Endothelial cell of umbilical vein (primary cell): Measurements from ENCODE around the gene RSL1D1. TPM values are rescaled to one million over a fixed set of nuclear protein-coding genes. Genes with fewer than 3 reads are reported as not detected.

Experiments
- BruUV-seq: library from RNA; stranded (reverse); fragments of 400-500 nt; replicated peaks from 2 replicates; lab custom pipeline; 2021; lab: Mats Ljungman, UMichigan
- CTCF ChIA-PET: fragments of 300-600, 350-600 bp; sonication (Branson Sonifier 250); formaldehyde crosslinking; loops from one replicate; lab custom pipeline; 2021; ENCODE audit warnings: antibody characterized with exemption, inconsistent platforms; lab: Charles Lee
- POLR2A ChIA-PET: fragments of 300-600, 350-600 bp; sonication (Branson Sonifier 250); formaldehyde crosslinking; loops from one replicate; lab custom pipeline; 2021; ENCODE audit warnings: antibody characterized with exemption, inconsistent platforms; lab: Charles Lee
- DNase-seq: peaks from one replicate; pipeline ENCODE4 v3.0.0-alpha.2; 2011; ENCODE audit warnings: low read depth, low spot score
- FAIRE-seq: peaks from 2 replicates; lab custom pipeline; 2011; peaks lifted over from hg19 to GRCh38; lab: Jason Lieb, UNC
- H2AFZ ChIP-seq: 2 replicates; pipeline ENCODE4 v1.6.0; 2012; ENCODE audit warnings: low read depth, low read length, control low read depth, inconsistent platforms
- H3K27ac ChIP-seq: 2 replicates; pipeline ENCODE4 v1.5.1; 2011; ENCODE audit warnings: low read depth, mild to moderate bottlenecking, control low read depth, low read length, moderate library complexity; ENCODE audit not compliant: insufficient read depth
- H3K27me3 ChIP-seq, 2 experiments: 2 replicates each; pipeline versions ENCODE4 v1.6.0 to v1.6.1; 2011; ENCODE audit warnings: low read length in 2 of 2, mixed read lengths in 1 of 2; ENCODE audit not compliant: control insufficient read depth in 2 of 2, insufficient read depth in 2 of 2
- H3K36me3 ChIP-seq, 2 experiments: 2 replicates in 1 of 2; 3 replicates in 1 of 2; pipeline ENCODE4 v1.5.1; 2011; ENCODE audit warnings: low read length in 2 of 2, mild to moderate bottlenecking in 1 of 2, moderate library complexity in 1 of 2; ENCODE audit not compliant: control insufficient read depth in 2 of 2, insufficient read depth in 2 of 2; ENCODE audit errors: extremely low read depth in 1 of 2
- H3K4me1 ChIP-seq: 3 replicates; pipeline ENCODE4 v1.5.1; 2011; ENCODE audit warnings: mild to moderate bottlenecking, low read length; ENCODE audit not compliant: control insufficient read depth, insufficient read depth; ENCODE audit errors: extremely low read depth
- H3K4me2 ChIP-seq: 2 replicates; pipeline ENCODE4 v1.6.1; 2011; ENCODE audit warnings: low read length, control low read depth, mixed read lengths; ENCODE audit not compliant: insufficient read depth
- H3K4me3 ChIP-seq, 3 experiments: fragments of 200-600 bp in 1 of 3; sonication (generic), shearing (Covaris generic) in 1 of 3; replicated peaks in 1 of 3; 2 replicates each; pipeline ENCODE4 v1.5.1; 2011 to 2016; ENCODE audit warnings: control low read depth in 3 of 3, low read length in 3 of 3, mild to moderate bottlenecking in 2 of 3, inconsistent platforms in 1 of 3, low read depth in 1 of 3, moderate library complexity in 1 of 3; ENCODE audit not compliant: insufficient read depth in 1 of 3
- H3K79me2 ChIP-seq: 2 replicates; pipeline ENCODE4 v1.6.0; 2012; ENCODE audit warnings: low read length, inconsistent platforms; ENCODE audit not compliant: control insufficient read depth, insufficient read depth
- H3K9ac ChIP-seq: replicated peaks from 2 replicates; pipeline ENCODE3; 2011; ENCODE audit warnings: low read length, control low read depth; ENCODE audit not compliant: insufficient read depth; ENCODE audit errors: extremely low read depth
- H3K9me1 ChIP-seq: replicated peaks from 3 replicates; pipeline ENCODE4 v1.6.0; 2011; ENCODE audit warnings: mild to moderate bottlenecking, low read length; ENCODE audit not compliant: control insufficient read depth, insufficient read depth; ENCODE audit errors: extremely low read depth
- H3K9me3 ChIP-seq: replicated peaks from 2 replicates; pipeline ENCODE4 v1.5.1; 2012; ENCODE audit warnings: low read length, inconsistent platforms; ENCODE audit not compliant: control insufficient read depth, insufficient read depth
- H4K20me1 ChIP-seq: replicated peaks from 2 replicates; pipeline ENCODE3; 2011; ENCODE audit warnings: mild to moderate bottlenecking, low read length; ENCODE audit not compliant: control insufficient read depth, insufficient read depth; ENCODE audit errors: extremely low read depth
- EZH2 ChIP-seq: IDR thresholded peaks from 2 replicates; pipeline ENCODE4 v1.6.1; 2012; ENCODE audit warnings: borderline replicate concordance, low read depth, mild to moderate bottlenecking, moderate library complexity, low read length, inconsistent platforms; ENCODE audit not compliant: severe bottlenecking
- FOS ChIP-seq: IDR thresholded peaks from 2 replicates; pipeline ENCODE4 v1.6.1; 2011; ENCODE audit warnings: mild to moderate bottlenecking, low read length, moderate library complexity, borderline replicate concordance; ENCODE audit not compliant: insufficient read depth
- GATA2 ChIP-seq: IDR thresholded peaks from 2 replicates; pipeline ENCODE4 v1.7.0; 2011; ENCODE audit warnings: low read depth, mild to moderate bottlenecking, moderate library complexity, mixed read lengths, low read length; ENCODE audit not compliant: insufficient read length, insufficient read depth
- JUN ChIP-seq: IDR thresholded peaks from 2 replicates; pipeline ENCODE4 v1.6.1; 2011; ENCODE audit warnings: borderline replicate concordance, low read depth; ENCODE audit not compliant: insufficient read length, insufficient read depth
- MAX ChIP-seq: IDR thresholded peaks from 2 replicates; pipeline ENCODE4 v1.6.1; 2011; ENCODE audit not compliant: insufficient read depth, insufficient read length
- MYC ChIP-seq: IDR thresholded peaks from one replicate; pipeline ENCODE4 v1.6.1; 2011; ENCODE audit warnings: mild to moderate bottlenecking, low read depth, low read length
- POLR2A ChIP-seq: IDR thresholded peaks from 2 replicates; pipeline ENCODE4 v1.6.1; 2012; ENCODE audit warnings: low read depth, mild to moderate bottlenecking, control low read depth, low read length
- POLR2AphosphoS5 ChIP-seq: IDR thresholded peaks from 2 replicates; pipeline ENCODE4 v1.6.1; 2012; ENCODE audit warnings: low read depth, mild to moderate bottlenecking, control low read depth, low read length, moderate library complexity; ENCODE audit not compliant: insufficient read depth
- dilution Hi-C: fragments of 300-500 bp; cut with MboI; formaldehyde crosslinking; loops from one replicate; pipeline ENCODE4 v1.15.0; 2019; ENCODE audit warnings: low sequenced_read_pairs; ENCODE audit not compliant: extremely low pct_ligation_motif_present
- intact Hi-C: fragments of 100-400 bp; cut with micrococcal nuclease; formaldehyde crosslinking; loops from one replicate; pipeline ENCODE4 v1.10.0; 2022
- polyA plus RNA-seq, 4 experiments: library from polyadenylated mRNA; depleted of rRNA in 3 of 4; stranded (reverse) in 3 of 4; unstranded in 1 of 4; fragments of >200 nt; gene quantifications; 2 replicates each; pipeline versions ENCODE4 v1.2.1 to v1.2.3, GENCODE V29; 2011 to 2012; ENCODE audit warnings: missing spikeins in 1 of 4
- total RNA-seq: library from RNA; stranded (reverse); gene quantifications from 2 replicates; pipeline ENCODE4 v1.2.3, GENCODE V29; 2021
- TF ChIP-seq, protein P1 (sequence below), 2 donors: IDR thresholded peaks; 1 replicate in 1 of 2; 2 replicates in 1 of 2; pipeline ENCODE4 v1.5.1; 2011; ENCODE audit warnings: low read length in 2 of 2, mild to moderate bottlenecking in 2 of 2, moderate library complexity in 2 of 2, control low read depth in 1 of 2, inconsistent platforms in 1 of 2, low read depth in 1 of 2; ENCODE audit not compliant: insufficient read depth in 1 of 2; ENCODE audit errors: extremely low read depth in 1 of 2

Gene RSL1D1
- total and polyA plus RNA-seq, 2 donors (not counting 3 experiments of a cell fraction or from before 2014, with no cell fraction given), result 17.0 to 132 TPM

DNA sequence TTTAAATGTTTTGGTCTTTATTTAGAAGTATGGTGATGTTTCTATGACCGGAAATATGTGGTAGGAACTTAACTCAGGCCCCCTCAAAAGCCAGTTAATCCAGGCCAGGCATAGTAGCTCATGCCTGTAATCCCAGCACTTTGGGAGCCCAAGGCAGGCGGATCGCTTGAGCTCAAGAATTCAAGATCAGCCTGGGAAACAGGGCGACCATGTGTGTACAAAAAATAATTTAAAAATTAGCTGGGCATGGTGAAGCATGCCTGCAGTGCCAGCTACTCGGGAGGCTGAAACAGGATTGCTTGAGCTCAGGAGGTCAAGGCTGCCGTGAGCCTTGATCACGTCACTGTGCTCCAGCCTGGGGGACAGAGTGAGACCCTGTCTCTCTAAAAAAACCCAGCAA, 10.3 kb downstream of the RSL1D1 start:
- CTCF ChIA-PET, result interaction anchor here (0.9 to 1.3 kb wide), 4 partner anchors 24 to 309 kb away, joined by 3 to 6 read pairs (median 4); partner anchors contain the start of gene ZC3H7A
- H3K27me3 ChIP-seq, result no peaks in the 10 kb centered on the region
- TF ChIP-seq POLR2A (no peak), GATA2 (no peak), POLR2AphosphoS5 (no peak), EZH2 (no peak), MAX (no peak), JUN (no peak), FOS (no peak), MYC (no peak)
- TF ChIP-seq, protein P1, sequence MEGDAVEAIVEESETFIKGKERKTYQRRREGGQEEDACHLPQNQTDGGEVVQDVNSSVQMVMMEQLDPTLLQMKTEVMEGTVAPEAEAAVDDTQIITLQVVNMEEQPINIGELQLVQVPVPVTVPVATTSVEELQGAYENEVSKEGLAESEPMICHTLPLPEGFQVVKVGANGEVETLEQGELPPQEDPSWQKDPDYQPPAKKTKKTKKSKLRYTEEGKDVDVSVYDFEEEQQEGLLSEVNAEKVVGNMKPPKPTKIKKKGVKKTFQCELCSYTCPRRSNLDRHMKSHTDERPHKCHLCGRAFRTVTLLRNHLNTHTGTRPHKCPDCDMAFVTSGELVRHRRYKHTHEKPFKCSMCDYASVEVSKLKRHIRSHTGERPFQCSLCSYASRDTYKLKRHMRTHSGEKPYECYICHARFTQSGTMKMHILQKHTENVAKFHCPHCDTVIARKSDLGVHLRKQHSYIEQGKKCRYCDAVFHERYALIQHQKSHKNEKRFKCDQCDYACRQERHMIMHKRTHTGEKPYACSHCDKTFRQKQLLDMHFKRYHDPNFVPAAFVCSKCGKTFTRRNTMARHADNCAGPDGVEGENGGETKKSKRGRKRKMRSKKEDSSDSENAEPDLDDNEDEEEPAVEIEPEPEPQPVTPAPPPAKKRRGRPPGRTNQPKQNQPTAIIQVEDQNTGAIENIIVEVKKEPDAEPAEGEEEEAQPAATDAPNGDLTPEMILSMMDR (IDR thresholded peaks at IDR 0.05; ENCODE audit: extremely low read depth in 1 of 2, insufficient read depth in 1 of 2, low read depth in 1 of 2, low read length in 2 of 2), result no peak

More for the DNA sequence above, 10.3 kb downstream of the RSL1D1 start:
- Histone ChIP-seq H2AFZ (no peak overlapping the region), H3K9me1 (no peaks in the 10 kb centered on the region), H3K9ac (no peak overlapping the region), H3K4me2 (no peak overlapping the region), H3K36me3 (peaks cover 47 to 52% of the 10 kb centered on the region in 2 experiments), H3K4me3 (no peak overlapping the region), H3K79me2 (peaks cover 19% of the 10 kb centered on the region), H4K20me1 (no peaks in the 10 kb centered on the region), H3K27ac (no peak overlapping the region), H3K9me3 (no peaks in the 10 kb centered on the region), H3K4me1 (peaks cover 10% of the 10 kb centered on the region)
- POLR2A ChIA-PET, result no interaction called here
- no TSS peak for BruUV-seq
- dilution Hi-C loops, result no loop called here
- intact Hi-C loops, result no loop called here
- FAIRE-seq, result no peak
- DNase-seq, result no peak
